Body of pancreas (tissue), 4 donors: ENCODE measurements around the gene TAAR5. TPM values are rescaled to one million over a fixed set of nuclear protein-coding genes. Genes with fewer than 3 reads are reported as not detected.

ENCODE experiments used
- ATAC-seq: fragments of 150-250 bp; one replicate; pipeline ENCODE4 v1.9.1; 2016
- DNase-seq, 4 donors: peaks; one replicate each; pipeline ENCODE4 v3.0.0-alpha.2; 2019
- H3K27ac ChIP-seq, 4 donors: fragments of 200-600 bp; sonication (generic); 1 replicate in 3 of 4; 2 replicates in 1 of 4; pipeline versions ENCODE4 v1.5.1 to v1.6.1; 2016 to 2019; ENCODE audit warnings: mild to moderate bottlenecking in 1 of 4, mixed read lengths in 1 of 4, moderate library complexity in 1 of 4
- H3K27me3 ChIP-seq, 2 donors: fragments of 200-600 bp; sonication (generic); one replicate each; pipeline ENCODE4 v1.6.0; 2016; ENCODE audit warnings: mild to moderate bottlenecking in 1 of 2
- H3K36me3 ChIP-seq, 2 donors: fragments of 200-600 bp; sonication (generic); replicated peaks in 1 of 2; 2 replicates each; pipeline ENCODE4 v1.5.1; 2016; ENCODE audit warnings: low read depth in 2 of 2; ENCODE audit not compliant: insufficient read depth in 1 of 2
- H3K4me1 ChIP-seq: fragments of 200-600 bp; sonication (generic); one replicate; pipeline ENCODE4 v1.6.0; 2016
- H3K4me3 ChIP-seq, 2 donors: fragments of 200-600 bp; sonication (generic); 1 replicate in 1 of 2; 2 replicates in 1 of 2; pipeline ENCODE4 v1.5.1; 2016 to 2019
- H3K9me3 ChIP-seq, 3 donors: fragments of 200-600 bp; sonication (generic); 1 replicate in 2 of 3; 2 replicates in 1 of 3; pipeline ENCODE4 v1.5.1; 2016
- POLR2A ChIP-seq, 3 donors: fragments of 450-650 bp; IDR thresholded peaks; one replicate each; pipeline ENCODE4 v1.6.1; 2016; ENCODE audit warnings: antibody characterized with exemption in 3 of 3, mild to moderate bottlenecking in 2 of 3
- WGBS, 2 donors: methylation state at CpG; one replicate each; pipeline ENCODE4 v1.1.5; 2017; 5-methylcytosine and 5-hydroxymethylcytosine counted together
- intact Hi-C: fragments of 100-400 bp; cut with DNase I; formaldehyde crosslinking; loops from one replicate; pipeline ENCODE4 v1.15.1; 2023
- small RNA-seq: library from RNA; depleted of rRNA; stranded (forward); fragments of <200 nt; gene quantifications from one replicate; pipeline ENCODE3, GENCODE V24; 2016
- total RNA-seq, 2 donors: library from RNA; depleted of rRNA; stranded (reverse); fragments of >200 nt; gene quantifications; one replicate each; pipeline ENCODE4 v1.1.0, GENCODE V29; 2016
- TF ChIP-seq, protein P1 (sequence below), 7 experiments: fragments of 450-650 bp in 4 of 7; fragments of 200-600 bp in 3 of 7; sonication (generic) in 3 of 7; IDR thresholded peaks; one replicate each; pipeline ENCODE4 v1.5.1; 2016 to 2019; ENCODE audit warnings: antibody characterized with exemption in 7 of 7

TAAR5 gene
- total RNA-seq, 2 donors from 2014 or later, result not detected

GRCh38 chr6:132548746-132549463 lies 40.6 kb downstream of the TAAR5 start:
- H3K9me3 ChIP-seq, result no peaks in the 10 kb centered on the region
- H3K36me3 ChIP-seq, result no peaks in the 10 kb centered on the region
- H3K4me1 ChIP-seq, result no peaks in the 10 kb centered on the region
- ATAC-seq, result no peak
- intact Hi-C loops, result no loop called here
- no peak overlapping the region for H3K4me3 ChIP-seq
- H3K27me3 ChIP-seq, result no peaks in the 10 kb centered on the region
- H3K27ac ChIP-seq, result no peak overlapping the region
- 85 to 93% methylated on average over 4 of the region's 4 CpGs for WGBS, 2 donors
- TF ChIP-seq POLR2A (IDR thresholded peaks at IDR 0.05), result no peak
- TF ChIP-seq, protein P1, sequence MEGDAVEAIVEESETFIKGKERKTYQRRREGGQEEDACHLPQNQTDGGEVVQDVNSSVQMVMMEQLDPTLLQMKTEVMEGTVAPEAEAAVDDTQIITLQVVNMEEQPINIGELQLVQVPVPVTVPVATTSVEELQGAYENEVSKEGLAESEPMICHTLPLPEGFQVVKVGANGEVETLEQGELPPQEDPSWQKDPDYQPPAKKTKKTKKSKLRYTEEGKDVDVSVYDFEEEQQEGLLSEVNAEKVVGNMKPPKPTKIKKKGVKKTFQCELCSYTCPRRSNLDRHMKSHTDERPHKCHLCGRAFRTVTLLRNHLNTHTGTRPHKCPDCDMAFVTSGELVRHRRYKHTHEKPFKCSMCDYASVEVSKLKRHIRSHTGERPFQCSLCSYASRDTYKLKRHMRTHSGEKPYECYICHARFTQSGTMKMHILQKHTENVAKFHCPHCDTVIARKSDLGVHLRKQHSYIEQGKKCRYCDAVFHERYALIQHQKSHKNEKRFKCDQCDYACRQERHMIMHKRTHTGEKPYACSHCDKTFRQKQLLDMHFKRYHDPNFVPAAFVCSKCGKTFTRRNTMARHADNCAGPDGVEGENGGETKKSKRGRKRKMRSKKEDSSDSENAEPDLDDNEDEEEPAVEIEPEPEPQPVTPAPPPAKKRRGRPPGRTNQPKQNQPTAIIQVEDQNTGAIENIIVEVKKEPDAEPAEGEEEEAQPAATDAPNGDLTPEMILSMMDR (IDR thresholded peaks at IDR 0.05), result no peak
- DNase-seq, result no peak

- no peaks in the 10 kb centered on the region for H3K27me3 ChIP-seq
- ATAC-seq, result no peak
- H3K27ac ChIP-seq, result no peak overlapping the region
- TF ChIP-seq POLR2A (IDR thresholded peaks at IDR 0.05), result no peak
- TF ChIP-seq, protein P1 (IDR thresholded peaks at IDR 0.05), result no peak
- no peaks in the 10 kb centered on the region for H3K9me3 ChIP-seq
- intact Hi-C loops, result no loop called here
- H3K36me3 ChIP-seq, result no peaks in the 10 kb centered on the region
- H3K4me1 ChIP-seq, result no peaks in the 10 kb centered on the region
- no peak for DNase-seq
- H3K4me3 ChIP-seq, result no peak overlapping the region
These were observed 44.7 kb downstream of the TAAR5 start for GRCh38 chr6:132544826-132545225.

Small RNAs within 50 kb of the gene (small RNA-seq; reads per million reads assigned to genes)
- not detected for gene TAAR7P

Other genes starting within 250 kb of the TAAR5 start
- gene MOXD1, start 188.3 kb downstream of the TAAR5 start, total RNA-seq, result 1 to 10 TPM in 1 of 2 donors, under 1 TPM in 1; 0.66 to 3.9 TPM
- gene STX7, start 76.6 kb downstream of the TAAR5 start, total RNA-seq, result 10 to 100 TPM; 13.5 to 24.6 TPM
- gene TAAR9, start 51.5 kb downstream of the TAAR5 start, total RNA-seq, result not detected
- gene TAAR8, start 37.1 kb downstream of the TAAR5 start, total RNA-seq, result not detected
- gene TAAR6, start 19.4 kb downstream of the TAAR5 start, total RNA-seq, result not detected
- gene TAAR2, start 34.5 kb upstream of the TAAR5 start, total RNA-seq, result not detected
- not detected for gene TAAR1, start 69.4 kb upstream of the TAAR5 start, total RNA-seq
- 1 to 10 TPM in 1 of 2 donors, not detected in 1; 1.3 TPM for gene VNN1, start 124.3 kb upstream of the TAAR5 start, total RNA-seq
- gene VNN2, start 168.2 kb upstream of the TAAR5 start, total RNA-seq, result 1 to 10 TPM in 1 of 2 donors, not detected in 1; 1.6 TPM
- 1 to 10 TPM; 7.3 to 9.9 TPM for gene SLC18B1, start 208.9 kb upstream of the TAAR5 start, total RNA-seq
- gene RPS12, start 224.8 kb upstream of the TAAR5 start, total RNA-seq, result 100 to 1,000 TPM; 660 to 698 TPM